ENCODE results near the gene VPS35.
"Not testable (repeated sequence)": the region's sequence is repeated elsewhere in the genome, so short reads cannot be mapped to it uniquely, and the experiment has no call there.

DNA sequence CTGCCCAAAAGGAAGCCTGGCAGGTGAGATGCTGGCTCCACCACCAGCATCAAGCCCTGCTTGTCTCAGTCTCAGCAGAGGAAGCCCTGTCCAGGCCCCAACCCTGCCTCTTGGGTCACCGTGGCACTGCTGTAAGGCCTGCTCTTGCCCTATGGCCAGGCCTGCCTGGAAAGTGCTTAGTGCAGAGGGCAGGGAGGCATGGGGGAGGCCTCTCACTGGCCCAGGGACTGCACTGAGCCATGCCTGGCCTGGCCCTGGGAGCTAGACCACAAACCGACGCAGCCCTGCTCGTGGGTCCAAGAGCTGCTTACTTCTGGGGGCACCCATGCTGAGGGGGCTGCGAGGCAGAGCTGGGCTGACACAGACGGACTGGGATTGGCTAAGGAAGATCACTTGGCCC is 64.1 kb downstream of the VPS35 start:
- TF ChIP-seq POLR2A (IDR thresholded peaks at IDR 0.05; ENCODE audit: low read depth, low read length); TAF1 (IDR thresholded peaks at IDR 0.05; ENCODE audit: low read depth, low read length); POLR2AphosphoS5 (IDR thresholded peaks at IDR 0.05; ENCODE audit: low read depth, low read length); SPI1 (IDR thresholded peaks at IDR 0.05; ENCODE audit: low read depth, low read length); PAX5 (IDR thresholded peaks at IDR 0.05; ENCODE audit: insufficient read depth, low read length, severe bottlenecking); POU2F2 (IDR thresholded peaks at IDR 0.05; ENCODE audit: low read depth, low read length): not testable (repeated sequence)
